Smooth muscle cell (in vitro differentiated cells): ENCODE results near the gene TTLL9. TPM values are rescaled to one million over a fixed set of nuclear protein-coding genes. Genes with fewer than 3 reads are reported as not detected.
A peak's percentile ranks its signal among the peaks of the same experiment; 100 is the strongest.

ENCODE experiments used
- DNase-seq: peaks from one replicate; lab custom pipeline; 2025; ENCODE audit not compliant: unreplicated experiment; lab: John Stamatoyannopoulos, UW
- H2AFZ ChIP-seq: fragments of 200-600 bp; sonication (generic); 2 replicates; pipeline ENCODE4 v1.6.0; 2016; ENCODE audit warnings: antibody characterized with exemption, low read depth, mild to moderate bottlenecking
- H3F3A ChIP-seq: fragments of 200-600 bp; sonication (generic); 2 replicates; pipeline ENCODE4 v1.6.0; 2017; ENCODE audit warnings: antibody characterized with exemption, low read depth
- H3K27ac ChIP-seq: fragments of 200-600 bp; sonication (generic); 2 replicates; pipeline ENCODE4 v1.5.1; 2016; ENCODE audit warnings: low read depth, mild to moderate bottlenecking
- H3K27me3 ChIP-seq: fragments of 200-600 bp; sonication (generic); 2 replicates; pipeline ENCODE4 v1.6.1; 2016; ENCODE audit warnings: low read depth, mild to moderate bottlenecking
- H3K36me3 ChIP-seq: fragments of 200-600 bp; sonication (generic); 2 replicates; pipeline ENCODE4 v1.5.1; 2016; ENCODE audit warnings: low read depth
- H3K4me1 ChIP-seq: fragments of 200-600 bp; sonication (generic); 2 replicates; pipeline ENCODE4 v1.5.1; 2016; ENCODE audit warnings: low read depth
- H3K4me2 ChIP-seq: fragments of 200-600 bp; sonication (generic); 2 replicates; pipeline ENCODE4 v1.6.0; 2016; ENCODE audit warnings: mild to moderate bottlenecking
- H3K4me3 ChIP-seq: fragments of 200-600 bp; sonication (generic); 2 replicates; pipeline ENCODE4 v1.5.1; 2016; ENCODE audit warnings: mild to moderate bottlenecking
- H3K79me2 ChIP-seq: fragments of 200-600 bp; sonication (generic); 2 replicates; pipeline ENCODE4 v1.6.0; 2016; ENCODE audit warnings: low read depth, mild to moderate bottlenecking
- H3K9ac ChIP-seq: fragments of 200-600 bp; sonication (generic); 2 replicates; pipeline ENCODE4 v1.6.0; 2016; ENCODE audit warnings: low read depth
- H3K9me3 ChIP-seq: fragments of 200-600 bp; sonication (generic); replicated peaks from 2 replicates; pipeline ENCODE4 v1.5.1; 2016; ENCODE audit warnings: low read depth
- H4K20me1 ChIP-seq: fragments of 200-600 bp; sonication (generic); 2 replicates; pipeline ENCODE4 v1.6.0; 2016; ENCODE audit warnings: low read depth
- WGBS: methylation state at CpG from one replicate; pipeline ENCODE4 v1.1.7; 2016; ENCODE audit warnings: low lambda C conversion rate; 5-methylcytosine and 5-hydroxymethylcytosine counted together
- polyA plus RNA-seq: library from polyadenylated mRNA; unstranded; fragments of >200 nt; fragmentation: Nextera tagmentation; extraction: Ambion mirVana; gene quantifications from 2 replicates; pipeline ENCODE4 v1.2.1, GENCODE V29; 2016
- total RNA-seq: library from RNA; depleted of rRNA; stranded (reverse); fragments of >200 nt; gene quantifications from 2 replicates; pipeline ENCODE4 v1.2.3, GENCODE V29; 2014
- TF ChIP-seq, protein P1 (sequence below): fragments of 200-600 bp; sonication (generic); IDR thresholded peaks from 2 replicates; pipeline ENCODE4 v1.5.1; 2017; ENCODE audit warnings: borderline replicate concordance, mild to moderate bottlenecking, antibody characterized with exemption; ENCODE audit not compliant: insufficient read depth, poor library complexity, severe bottlenecking

Gene TTLL9
- total and polyA plus RNA-seq, 2 experiments from 2014 or later = 0.13 TPM; not detected in 1

DNA sequence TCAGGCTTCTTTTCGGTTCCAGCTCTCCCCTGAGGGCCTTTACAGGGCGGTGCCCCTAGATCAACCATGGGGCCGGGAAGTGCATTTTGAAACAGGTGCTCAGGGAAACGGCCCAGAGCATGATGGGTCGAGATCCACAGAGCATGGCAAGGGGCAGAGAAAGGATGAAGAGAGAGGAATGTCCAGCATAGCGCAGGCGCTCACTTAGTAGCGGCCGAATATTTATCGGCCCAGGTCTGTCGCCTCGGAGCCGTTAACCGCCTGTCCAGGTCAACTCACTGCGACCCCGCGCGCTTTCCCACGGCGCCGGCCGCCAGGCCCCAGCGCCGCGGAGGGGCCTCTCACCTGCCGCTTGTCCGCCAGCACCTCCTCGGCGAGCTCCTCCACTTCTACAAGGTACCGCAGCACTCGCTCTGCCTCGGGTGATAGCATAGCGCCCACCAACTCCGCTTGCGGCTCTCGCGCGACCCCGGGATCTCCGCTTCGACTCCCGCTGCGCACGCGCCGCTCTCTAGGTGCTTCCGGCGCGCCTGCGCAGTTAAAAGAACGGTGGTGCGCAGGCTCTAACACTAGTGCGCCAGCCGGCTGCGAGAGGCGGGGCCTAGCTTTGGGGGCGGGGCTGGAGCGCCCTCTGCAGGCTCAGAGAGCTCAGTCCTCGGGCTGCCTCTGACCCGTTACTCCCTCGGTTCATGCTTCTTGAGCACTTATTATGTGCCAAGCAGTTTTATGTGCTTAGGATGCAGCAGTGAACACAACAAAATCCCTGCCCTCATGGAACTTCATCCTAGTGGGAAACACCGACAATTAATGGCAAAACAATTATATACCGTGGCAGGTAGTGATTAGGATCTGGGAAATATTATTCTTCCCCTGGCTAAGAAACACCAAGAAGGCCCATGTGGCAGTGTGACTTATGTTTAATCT, 81.4 kb downstream of the TTLL9 start, which contains the start of gene PDRG1:
Gene PDRG1, minus strand, starts transcription at position 517 of the 924 bp plus-strand sequence. Its CDS starts 85 bp downstream, at position 432.
- no peak within 1 kb of the TSS for H3K27ac ChIP-seq
- peaks cover 17% of the 10 kb centered on the region for H4K20me1 ChIP-seq
- 1% methylated on average over 63 of the region's 63 CpGs for WGBS
- peak within 1 kb of the TSS; percentile 90 for H3K9ac ChIP-seq
- H3K79me2 ChIP-seq = peaks cover 21% of the 10 kb centered on the region
- TF ChIP-seq, protein P1, sequence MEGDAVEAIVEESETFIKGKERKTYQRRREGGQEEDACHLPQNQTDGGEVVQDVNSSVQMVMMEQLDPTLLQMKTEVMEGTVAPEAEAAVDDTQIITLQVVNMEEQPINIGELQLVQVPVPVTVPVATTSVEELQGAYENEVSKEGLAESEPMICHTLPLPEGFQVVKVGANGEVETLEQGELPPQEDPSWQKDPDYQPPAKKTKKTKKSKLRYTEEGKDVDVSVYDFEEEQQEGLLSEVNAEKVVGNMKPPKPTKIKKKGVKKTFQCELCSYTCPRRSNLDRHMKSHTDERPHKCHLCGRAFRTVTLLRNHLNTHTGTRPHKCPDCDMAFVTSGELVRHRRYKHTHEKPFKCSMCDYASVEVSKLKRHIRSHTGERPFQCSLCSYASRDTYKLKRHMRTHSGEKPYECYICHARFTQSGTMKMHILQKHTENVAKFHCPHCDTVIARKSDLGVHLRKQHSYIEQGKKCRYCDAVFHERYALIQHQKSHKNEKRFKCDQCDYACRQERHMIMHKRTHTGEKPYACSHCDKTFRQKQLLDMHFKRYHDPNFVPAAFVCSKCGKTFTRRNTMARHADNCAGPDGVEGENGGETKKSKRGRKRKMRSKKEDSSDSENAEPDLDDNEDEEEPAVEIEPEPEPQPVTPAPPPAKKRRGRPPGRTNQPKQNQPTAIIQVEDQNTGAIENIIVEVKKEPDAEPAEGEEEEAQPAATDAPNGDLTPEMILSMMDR = peak; percentile 95
- peaks cover 14% of the 10 kb centered on the region for H3K27me3 ChIP-seq
- H3K4me2 ChIP-seq = peak within 1 kb of the TSS; percentile 95
- peaks cover 6% of the 10 kb centered on the region for H3K4me1 ChIP-seq
- H3K4me3 ChIP-seq = peak within 1 kb of the TSS; percentile 80
- H2AFZ ChIP-seq = peak within 1 kb of the TSS; percentile 82
- no peaks in the 10 kb centered on the region for H3K9me3 ChIP-seq
- H3K36me3 ChIP-seq = peaks cover 12% of the 10 kb centered on the region
- H3F3A ChIP-seq = no peaks in the 10 kb centered on the region
- DNase-seq = peak; percentile 84

DNA sequence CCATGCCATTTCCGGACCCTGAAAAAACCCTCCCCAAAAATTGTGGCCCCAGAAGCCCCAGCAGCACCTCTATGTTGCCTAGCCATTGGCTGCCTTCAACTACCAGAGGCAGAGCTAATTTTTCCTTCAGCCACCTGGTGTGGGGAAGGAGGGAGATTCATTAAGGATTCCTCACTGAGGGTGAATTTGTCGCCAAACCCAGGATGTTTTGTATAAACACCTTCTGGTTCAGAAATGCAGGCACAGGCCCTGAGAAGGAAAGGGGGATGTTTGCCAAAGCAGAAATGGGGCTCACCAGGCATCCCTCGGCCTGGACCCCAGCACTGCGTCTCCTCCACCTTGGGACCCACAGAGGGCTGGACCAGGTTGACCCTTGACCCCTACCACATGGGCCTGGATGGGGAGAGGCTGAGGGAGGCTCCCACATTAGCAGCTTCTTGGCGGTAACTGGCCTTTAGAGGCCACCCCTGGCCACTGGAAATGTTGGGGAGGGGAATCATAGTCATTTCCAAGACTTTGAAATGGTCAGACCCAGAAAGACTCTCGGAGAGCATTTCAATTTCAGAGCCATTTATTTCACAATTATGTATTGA, 83.2 kb downstream of the TTLL9 start:
- no peak overlapping the region for H3K4me3 ChIP-seq
- no peaks in the 10 kb centered on the region for H3F3A ChIP-seq
- no peak overlapping the region for H3K4me2 ChIP-seq
- no peaks in the 10 kb centered on the region for H3K9me3 ChIP-seq
- peaks cover 13% of the 10 kb centered on the region for H4K20me1 ChIP-seq
- no peak for DNase-seq
- H2AFZ ChIP-seq = no peak overlapping the region
- peaks cover 1% of the 10 kb centered on the region for H3K36me3 ChIP-seq
- H3K79me2 ChIP-seq = peaks cover 21% of the 10 kb centered on the region
- TF ChIP-seq, protein P1 = no peak
- H3K4me1 ChIP-seq = peaks cover 6% of the 10 kb centered on the region
- WGBS = 83% methylated on average over 6 of the region's 6 CpGs
- H3K27ac ChIP-seq = no peak overlapping the region
- peaks cover 27% of the 10 kb centered on the region for H3K27me3 ChIP-seq
- H3K9ac ChIP-seq = no peak overlapping the region

DNA sequence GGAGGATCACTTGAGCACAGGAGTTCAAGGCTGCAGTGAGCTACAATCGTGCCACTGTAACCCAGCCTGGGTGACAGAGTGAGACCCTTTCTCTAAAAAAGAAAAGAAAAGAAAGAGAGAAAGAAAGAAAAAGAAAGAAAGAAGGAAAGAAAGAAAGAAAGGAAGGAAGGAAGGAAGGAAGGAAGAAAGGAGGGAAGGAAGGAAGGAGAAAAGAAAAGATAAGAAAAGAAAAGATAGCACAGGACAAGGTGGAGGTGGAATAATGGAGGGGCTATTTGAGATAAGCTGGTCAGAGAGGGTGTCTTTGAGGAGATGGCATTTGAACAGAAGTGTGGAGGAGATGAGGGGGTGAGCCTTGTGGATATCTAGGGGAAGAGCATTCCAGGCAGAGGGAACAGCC, 84.1 kb downstream of the TTLL9 start:
- Histone ChIP-seq H3K4me1 (peaks cover 6% of the 10 kb centered on the region), H3F3A (no peaks in the 10 kb centered on the region), H3K4me3 (no peak overlapping the region), H3K36me3 (no peaks in the 10 kb centered on the region), H4K20me1 (peaks cover 13% of the 10 kb centered on the region), H3K4me2 (no peak overlapping the region), H3K27ac (no peak overlapping the region), H3K27me3 (peaks cover 31% of the 10 kb centered on the region), H3K9me3 (no peaks in the 10 kb centered on the region), H3K9ac (no peak overlapping the region), H3K79me2 (peaks cover 21% of the 10 kb centered on the region), H2AFZ (no peak overlapping the region)
- TF ChIP-seq, protein P1 = no peak
- no peak for DNase-seq
- 79% methylated on average over 1 of the region's 1 CpG for WGBS
